Midbrain (tissue), 1 donor: ENCODE results near the gene TM4SF5.
A peak's percentile ranks its signal among the peaks of the same experiment; 100 is the strongest.
"Not testable (repeated sequence)": the region's sequence is repeated elsewhere in the genome, so short reads cannot be mapped to it uniquely, and the experiment has no call there.

Experiments
- DNase-seq: peaks from one replicate; lab custom pipeline; 2025; lab: John Stamatoyannopoulos, UW

Gene TM4SF5

DNA sequence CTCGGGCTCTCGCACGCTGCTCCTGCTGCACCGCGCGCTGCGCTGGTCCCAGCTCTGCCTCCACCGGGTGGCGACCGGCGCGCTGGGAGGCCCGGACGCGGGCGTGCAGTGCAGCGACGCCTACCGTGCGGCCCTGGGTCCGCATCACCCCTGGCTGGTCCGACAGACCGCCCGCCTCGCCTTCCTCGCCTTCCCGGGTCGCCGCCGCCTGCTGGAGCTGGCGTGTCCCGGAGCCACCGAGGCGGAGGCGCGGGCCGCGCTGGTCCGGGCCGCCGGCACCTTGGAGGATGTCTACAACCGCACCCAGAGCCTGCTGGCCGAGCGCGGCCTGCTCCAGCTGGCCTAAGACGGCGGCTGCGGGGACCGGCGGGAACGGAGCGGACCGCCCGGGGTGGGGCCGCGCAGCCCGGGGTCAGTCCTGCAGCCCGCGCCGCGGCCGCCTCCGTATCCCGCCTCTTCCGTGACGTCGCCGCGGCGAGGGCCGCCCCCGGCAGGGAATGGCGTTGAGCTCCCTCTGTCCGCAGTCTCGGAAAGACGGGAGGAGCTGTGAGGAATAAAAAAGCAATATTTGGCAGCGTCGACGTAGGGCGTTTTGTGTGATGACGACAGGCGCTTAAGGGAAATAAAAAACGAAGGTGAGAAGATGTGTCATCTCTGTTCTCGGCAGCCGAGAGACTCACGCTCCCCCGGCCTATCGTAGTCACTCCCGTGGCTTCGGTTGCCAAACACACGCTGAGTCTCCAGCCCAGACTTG is 18.4 kb downstream of the TM4SF5 start:
- DNase-seq, result peak; percentile 89

DNA sequence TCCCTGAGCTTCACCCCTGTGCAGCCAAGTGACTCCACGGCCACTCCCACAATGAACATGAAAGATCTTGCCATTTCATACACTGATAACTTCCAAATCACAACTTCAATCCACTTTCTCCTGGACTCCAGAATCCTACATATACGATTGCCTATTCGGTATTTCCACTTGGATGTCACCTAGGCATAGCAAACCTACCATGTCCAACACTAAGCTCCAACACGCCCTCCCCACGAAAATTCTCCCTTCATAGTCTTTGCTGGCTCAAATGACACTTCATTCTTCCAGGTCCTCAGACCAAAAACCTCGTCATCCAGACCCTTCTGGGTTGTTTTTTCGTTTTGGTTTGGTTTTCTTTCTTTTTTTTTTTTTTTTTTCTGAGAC is 19.0 kb downstream of the TM4SF5 start:
- no peak for DNase-seq

DNA sequence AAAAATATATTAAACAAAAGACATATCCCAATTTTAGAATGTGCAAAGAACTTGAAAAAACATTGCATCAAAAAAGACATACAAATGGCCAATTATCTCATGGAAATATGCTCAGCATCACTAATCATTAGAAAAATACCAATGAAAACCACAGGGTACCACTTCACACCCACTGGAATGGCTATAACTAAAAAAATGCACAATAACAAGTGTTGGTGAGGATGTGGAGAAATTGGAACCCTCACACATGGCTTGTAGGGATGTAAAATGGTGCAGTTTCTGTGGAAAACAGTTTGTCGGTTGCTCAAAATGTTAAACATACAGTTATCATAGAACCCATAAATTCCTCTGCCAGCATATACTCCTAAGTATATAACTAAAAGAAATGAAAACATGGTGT is 23.5 kb downstream of the TM4SF5 start:
- DNase-seq, result no peak

DNA sequence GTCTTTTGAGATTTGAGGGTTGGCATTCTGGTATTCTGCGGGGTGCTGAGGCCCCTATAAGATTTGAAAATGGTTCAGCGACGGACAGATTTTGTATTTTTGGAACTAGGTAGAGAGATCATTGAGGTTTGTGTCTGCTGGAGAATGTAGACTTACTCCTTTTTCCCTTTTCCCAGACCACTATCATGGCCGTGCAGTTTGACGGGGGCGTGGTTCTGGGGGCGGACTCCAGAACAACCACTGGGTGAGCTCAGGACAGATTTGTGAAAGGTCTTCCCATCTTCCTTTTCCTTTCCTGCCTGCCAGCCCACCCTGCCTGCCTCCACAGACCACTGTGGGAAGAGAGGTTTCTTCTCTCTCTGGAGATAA is 24.9 kb downstream of the TM4SF5 start:
- DNase-seq, result no peak

DNA sequence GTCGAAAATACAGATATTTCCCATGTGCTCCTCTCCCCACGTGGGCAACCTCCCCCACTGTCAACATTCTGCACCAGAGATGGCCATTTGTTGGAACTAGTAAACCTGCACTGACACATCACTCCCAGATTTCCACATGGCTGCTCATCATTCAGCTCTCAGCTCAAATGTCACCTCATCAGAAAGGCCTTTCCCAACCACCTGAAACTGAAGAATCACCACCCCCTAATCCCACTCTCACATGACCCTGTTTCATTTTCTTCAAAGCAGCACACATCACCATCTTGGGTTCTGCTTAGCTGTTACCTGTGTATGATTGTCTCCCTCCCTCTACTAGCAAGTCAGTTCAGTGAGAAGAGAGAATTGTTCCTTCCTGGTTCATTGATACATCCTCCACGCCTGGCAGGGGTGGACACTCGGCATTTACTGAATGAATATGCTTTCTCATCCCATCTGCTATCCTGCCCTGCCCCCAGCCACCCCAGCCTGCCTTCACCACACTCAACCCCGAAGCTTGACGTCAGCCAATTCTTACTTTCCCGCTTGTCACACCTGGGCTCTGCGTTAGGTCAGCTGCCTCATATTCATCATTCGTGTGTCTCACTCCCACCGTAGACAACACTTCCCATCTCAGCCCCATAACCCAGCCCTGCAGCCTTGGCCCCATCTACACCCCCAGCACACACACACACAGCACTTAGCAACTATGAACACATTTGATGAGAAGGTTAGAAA is 28.9 kb downstream of the TM4SF5 start:
- no peak for DNase-seq

DNA sequence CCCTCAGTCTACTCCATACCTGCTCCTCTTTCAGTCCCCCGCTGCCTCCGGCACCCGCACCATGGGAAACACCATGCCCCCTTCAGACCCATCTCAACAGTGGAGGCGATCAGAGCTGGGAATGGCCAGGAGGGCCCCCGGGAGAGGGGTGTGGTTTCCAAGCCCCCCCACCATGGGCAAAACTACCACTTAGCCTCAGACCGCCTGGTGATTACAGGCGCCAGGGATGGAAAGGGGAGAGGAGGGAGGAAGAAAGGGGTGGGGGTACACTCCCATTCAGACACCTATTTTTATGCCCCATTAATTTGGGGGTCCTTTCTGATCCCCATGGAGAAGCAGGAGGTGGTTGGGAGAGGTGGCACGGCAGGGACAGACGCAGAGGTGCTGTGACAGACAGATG is 30.5 kb downstream of the TM4SF5 start, which contains the start of gene C17orf114:
C17orf114 (minus strand) TSS at position 101 of the 400 bp plus-strand sequence.
- DNase-seq, result no peak

DNA sequence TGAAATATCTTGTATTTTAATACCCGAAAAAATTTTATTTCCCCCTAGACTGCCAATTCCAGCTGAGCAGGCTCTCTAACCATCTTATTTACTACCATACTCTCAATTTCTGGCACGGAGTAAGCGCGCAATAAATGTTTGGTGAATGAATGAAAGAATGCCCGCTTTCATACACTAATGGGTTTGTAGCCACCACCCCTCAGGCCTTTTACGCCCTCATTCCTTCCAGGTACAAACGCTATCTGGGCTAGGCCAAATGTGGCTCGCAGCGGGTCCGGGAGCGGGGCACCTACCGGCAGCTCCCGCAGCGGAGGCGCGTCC is 34.7 kb downstream of the TM4SF5 start:
- no peak for DNase-seq

DNA sequence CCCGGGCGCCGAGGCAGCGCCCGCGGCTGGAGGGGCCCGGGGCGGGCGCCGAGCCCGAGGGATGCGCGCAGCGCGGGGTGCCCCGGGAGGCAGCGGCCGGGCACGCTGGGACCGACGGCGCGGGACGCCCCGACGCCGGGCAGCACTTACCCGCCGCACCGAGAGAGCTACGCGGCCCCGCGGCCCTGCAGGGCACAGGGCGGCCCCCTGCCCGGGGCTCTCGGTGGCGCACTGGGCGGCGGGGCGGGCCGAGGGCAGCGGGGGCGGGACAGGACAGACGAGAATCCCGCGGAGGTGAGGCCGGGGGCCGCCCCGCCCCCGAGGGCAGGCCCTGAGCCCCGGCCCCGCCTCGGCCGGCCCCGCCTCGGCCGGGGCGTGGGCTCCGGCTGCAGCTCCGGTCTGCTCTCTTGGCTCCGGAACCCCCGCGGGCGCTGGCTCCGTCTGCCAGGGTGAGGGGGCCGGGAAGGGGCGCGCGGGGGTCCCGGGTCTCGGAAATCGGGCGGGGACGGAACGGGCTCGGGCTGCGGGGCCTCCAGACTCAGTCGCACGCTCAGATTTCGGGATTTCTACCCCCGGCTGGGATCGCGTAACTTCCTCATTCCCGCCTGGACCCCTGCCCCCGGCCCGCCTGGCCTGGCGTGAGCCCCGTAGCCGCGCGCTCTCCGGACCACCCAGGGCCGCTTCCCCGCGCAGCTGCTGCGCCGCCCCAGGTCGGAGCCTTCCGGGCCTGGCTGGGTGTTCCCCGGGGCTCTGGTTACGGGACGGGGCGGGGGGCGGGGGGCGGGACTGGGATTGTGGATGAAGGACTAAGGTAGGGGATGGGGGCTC is 35.3 kb downstream of the TM4SF5 start, which contains the start of gene PLD2:
PLD2 (plus strand) TSS at position 376 of the 828 bp plus-strand sequence. CDS start 621 bp downstream, outside the sequence.
- DNase-seq, result peak; percentile 78

DNA sequence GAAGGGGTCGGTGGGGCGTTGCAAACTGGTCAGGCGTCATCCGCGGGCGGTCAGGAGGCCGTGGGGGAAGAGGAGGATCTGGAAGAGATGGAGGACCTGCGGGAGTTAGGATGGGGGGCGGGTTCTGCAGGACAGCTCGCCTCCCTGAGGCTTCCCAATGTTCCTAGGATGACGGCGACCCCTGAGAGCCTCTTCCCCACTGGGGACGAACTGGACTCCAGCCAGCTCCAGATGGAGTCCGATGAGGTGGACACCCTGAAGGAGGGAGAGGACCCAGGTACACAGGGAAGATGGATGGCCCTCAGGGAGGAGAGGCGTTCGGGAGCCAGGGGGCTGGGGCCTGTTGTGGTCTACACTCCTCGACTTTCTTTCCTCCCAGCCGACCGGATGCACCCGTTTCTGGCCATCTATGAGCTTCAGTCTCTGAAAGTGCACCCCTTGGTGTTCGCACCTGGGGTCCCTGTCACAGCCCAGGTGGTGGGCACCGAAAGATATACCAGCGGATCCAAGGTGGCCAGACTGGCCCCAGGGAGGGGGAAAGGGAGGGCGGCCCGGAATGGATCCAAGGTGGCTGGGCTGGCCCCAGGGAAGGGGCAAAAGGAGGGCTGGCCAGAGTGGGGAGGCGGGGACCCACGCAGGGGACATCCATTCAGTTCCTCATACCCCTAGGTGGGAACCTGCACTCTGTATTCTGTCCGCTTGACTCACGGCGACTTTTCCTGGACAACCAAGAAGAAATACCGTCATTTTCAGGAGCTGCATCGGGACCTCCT is 36.1 kb downstream of the TM4SF5 start:
- DNase-seq, result no peak

DNA sequence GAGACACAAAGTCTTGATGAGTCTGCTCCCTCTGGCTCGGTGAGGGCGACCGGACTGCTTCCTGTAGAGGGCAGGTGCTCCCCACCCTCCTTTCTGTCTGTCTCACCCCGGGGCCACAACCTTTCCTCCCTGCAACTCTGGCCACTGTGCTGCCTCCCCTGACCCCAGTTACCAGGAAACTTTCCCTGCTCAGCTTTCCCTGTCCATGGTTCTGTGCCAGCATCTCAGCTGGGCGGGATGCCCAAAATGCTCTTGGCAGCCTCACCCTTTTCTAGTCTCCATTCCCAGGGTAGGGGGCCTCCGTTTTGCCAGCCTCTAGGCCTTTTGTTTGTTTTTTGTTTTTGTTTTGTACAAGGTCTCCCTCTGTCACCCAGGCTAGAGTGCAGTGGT is 36.7 kb downstream of the TM4SF5 start:
- peak; percentile 74 for DNase-seq

DNA sequence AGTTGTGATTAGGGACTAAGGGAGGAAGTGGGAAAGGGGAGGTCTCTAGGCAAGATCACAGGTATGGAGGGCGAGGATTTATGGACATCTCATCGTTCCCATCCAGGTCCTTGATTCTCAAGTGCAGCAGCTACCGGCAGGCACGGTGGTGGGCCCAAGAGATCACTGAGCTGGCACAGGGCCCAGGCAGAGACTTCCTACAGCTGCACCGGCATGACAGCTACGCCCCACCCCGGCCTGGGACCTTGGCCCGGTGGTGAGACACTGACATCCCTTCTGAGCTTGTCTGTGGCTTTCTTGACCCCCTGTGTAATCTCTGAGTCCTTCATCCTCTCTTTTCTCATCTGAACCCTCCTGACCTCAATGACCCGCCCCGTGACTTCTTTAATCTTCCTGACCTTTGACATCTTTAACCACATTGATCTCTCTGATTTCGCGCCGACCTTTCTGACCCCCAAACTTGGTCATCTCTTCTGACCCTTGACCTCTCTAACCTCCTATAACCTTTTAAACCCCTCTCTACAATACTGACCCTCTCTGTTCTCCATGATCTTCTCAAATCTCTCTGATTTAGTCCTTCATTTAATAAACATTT is 39.1 kb downstream of the TM4SF5 start:
- no peak for DNase-seq

DNA sequence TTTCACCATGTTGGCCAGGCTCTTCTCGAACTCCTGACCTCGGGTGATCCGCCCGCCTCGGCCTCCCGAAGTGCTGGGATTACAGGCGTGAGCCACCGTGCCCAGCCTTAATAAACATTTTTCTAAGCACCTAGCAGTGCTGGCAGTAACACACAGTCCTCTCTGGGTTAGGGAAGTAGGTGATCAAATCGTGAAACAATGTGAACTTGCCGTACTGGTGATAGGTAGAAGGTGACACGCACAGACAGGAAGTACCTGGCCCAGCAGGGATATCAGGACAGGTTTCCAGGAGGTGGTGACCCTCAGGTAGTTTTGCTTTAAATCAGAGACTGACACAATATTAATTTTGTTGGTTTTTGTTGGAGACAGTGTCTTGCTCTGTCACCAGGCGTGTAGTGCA is 39.8 kb downstream of the TM4SF5 start:
- DNase-seq, result no peak

DNA sequence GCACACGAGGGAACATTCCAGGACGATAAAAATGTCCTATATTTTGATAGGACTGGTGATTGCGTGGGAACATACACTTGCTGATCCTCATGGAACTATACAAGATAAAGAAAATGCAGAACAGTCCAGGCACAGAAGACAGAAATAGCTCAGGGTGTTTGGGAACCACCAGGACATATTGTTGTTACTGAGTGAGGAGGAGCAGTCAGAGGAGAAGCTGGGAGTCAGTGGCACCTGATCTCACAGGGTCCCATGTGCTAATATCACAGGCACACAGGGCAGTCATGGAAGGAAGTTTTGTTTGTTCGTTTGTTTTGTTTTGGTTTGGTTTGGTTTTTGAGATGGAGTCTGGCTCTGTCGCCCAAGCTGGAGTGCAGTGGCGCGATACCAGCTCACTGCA is 41.0 kb downstream of the TM4SF5 start:
- no peak for DNase-seq

DNA sequence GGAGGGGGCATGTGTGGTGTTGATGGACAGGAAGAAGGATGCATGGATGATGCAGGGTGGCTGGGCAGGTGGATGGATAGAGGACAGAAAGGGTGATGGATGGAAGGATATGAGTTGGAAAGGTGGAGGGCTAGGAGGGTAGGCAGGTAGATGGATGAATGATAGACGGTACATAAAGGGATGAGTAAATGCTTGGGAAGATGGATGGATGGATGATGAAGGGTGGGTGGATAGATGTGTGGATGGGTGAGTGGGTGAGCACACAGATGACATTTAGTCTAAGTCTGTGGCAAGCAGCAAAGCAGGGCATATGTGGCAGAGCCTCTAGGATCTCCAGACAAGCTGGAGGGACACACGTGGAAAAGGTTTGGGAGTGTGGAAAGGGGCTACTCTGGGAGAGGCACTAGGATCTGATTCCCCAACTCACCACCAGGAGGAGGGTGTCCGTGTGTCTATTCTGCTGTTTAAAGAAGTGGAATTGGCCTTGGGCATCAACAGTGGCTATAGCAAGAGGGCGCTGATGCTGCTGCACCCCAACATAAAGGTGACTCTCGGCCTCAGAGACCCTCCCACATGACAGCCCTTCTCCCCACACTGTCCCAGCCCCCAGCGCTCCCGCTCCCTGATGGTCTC is 43.5 kb downstream of the TM4SF5 start:
- no peak for DNase-seq

DNA sequence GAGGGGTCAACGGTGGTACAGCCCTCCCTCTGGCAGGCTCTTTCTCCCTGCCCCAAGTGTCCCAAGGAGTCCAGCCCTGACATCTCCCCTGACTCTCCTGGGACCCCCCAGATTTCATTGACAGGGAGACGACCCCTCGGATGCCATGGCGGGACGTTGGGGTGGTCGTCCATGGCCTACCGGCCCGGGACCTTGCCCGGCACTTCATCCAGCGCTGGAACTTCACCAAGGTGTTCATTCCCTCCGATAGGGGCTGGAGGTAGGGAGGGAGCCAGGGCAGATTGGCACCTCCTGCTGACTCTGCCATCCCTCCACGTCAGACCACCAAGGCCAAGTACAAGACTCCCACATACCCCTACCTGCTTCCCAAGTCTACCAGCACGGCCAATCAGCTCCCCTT is 45.1 kb downstream of the TM4SF5 start:
- DNase-seq, result no peak

DNA sequence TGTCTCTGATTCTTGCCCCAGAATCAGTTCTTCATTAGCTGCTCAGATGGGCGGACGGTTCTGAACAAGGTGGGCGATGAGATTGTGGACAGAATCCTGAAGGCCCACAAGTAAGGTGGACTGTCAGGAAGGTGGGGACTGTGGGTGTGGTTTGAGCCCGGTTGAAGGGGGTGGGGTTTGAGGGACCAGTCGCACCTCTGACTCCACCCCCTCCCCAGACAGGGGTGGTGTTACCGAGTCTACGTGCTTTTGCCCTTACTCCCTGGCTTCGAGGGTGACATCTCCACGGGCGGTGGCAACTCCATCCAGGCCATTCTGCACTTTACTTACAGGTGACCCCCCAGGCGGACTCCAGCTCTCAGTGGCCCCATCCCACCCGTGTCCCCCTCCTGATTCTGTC is 46.6 kb downstream of the TM4SF5 start:
- DNase-seq, result no peak

DNA sequence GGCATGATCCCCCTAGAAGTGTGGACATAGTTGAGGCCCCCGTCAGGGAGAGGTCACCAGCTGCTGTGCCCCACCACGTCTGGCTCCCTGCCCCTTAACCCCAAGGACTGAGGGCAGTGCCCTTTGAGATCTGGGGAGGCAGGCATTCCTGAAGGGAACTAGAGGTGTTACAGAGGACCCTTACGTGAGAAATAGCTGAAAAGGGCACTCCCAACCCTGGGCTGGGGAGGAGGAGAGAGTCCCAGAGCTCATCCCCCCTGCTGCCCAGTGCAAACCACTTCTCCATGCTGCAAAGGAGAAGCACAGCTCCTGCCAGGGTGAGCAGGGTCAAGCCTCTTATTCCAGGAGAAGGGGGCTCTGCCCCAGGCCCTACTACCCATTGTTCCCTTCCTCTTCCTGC is 51.1 kb downstream of the TM4SF5 start:
- DNase-seq, result no peak

DNA sequence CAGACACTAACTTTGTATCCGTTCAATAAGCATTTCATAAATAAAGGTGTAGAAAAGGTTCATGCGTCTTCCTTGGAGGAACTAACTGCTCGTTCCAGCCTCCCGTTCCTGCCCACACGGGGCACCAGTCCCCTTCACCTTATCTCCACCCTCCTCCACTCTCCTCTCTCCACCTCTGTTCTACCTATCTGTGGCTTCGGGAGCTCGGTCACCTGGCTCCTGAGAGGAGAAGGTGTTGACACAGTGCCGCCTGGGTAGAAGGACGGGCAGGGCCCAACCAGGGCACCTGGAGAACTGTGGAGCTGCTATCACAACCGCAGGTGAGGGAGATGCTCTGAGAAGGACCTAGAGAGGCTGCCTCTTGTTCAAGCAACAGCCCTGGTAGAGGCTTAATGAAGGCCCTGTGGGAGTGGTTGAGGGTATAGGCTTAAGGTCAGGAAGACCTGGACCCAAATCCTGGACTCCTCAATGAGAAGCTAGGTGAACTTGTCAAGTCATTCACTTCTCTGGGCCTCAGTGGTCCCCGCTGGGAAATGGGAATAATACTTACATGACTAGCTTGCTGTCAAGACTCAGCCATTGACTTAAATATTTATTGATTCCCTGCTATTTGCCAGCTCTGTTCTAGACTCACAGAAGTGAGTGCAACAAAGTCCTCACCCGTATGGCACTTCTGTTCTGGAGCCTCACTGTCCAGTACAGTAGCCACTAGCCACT is 51.8 kb downstream of the TM4SF5 start:
- DNase-seq, result no peak

DNA sequence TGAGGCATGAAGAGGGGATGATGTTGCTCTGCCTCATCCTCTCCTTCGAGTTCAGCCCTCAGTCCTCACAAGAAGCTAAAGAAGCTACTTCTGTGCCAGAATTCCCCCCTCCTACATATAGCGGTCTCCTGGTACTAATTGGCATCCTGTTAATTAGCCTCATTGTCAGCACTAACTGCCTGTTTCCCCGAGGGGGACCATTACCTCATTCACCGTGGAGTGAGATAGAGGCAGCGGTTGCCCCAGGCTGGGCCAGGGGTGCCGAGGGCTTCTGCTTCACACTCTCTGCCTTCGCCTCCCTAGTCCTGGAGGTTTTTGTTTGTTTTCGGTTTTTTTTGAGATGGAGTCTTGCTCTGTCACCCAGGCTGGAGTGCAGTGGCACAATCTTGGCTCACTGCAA is 55.7 kb downstream of the TM4SF5 start:
- no peak for DNase-seq

DNA sequence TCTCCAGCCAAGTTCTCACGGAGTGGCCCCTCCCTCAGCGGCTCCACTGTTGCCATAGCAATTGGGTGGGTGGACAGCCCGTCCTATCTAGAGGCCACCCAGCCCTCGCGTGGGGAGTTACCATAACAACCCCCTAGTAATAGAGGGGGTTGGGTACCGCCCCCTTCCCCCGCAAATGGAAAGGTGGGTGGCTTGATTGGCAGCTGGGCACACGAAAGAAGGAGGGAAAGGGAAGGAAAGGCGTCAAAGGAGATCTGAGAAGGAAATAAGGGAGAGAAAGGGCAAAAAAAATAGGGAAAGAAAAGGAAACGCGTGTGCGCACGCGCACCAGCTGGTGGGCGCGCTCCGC is 61.1 kb downstream of the TM4SF5 start:
- not testable (repeated sequence) for DNase-seq
